Articular chondrocyte of knee joint (primary cell): ENCODE data around the gene IFITM1. TPM values are rescaled to one million over a fixed set of nuclear protein-coding genes. Genes with fewer than 3 reads are reported as not detected.

Experiments
- small RNA-seq: library from RNA; depleted of rRNA; stranded (forward); fragments of <200 nt; gene quantifications from one replicate; pipeline ENCODE3, GENCODE V24; 2012
- total RNA-seq: library from RNA; depleted of rRNA; stranded (reverse); fragments of >200 nt; gene quantifications from 2 replicates; pipeline ENCODE4 v1.2.3, GENCODE V29; 2012

The IFITM1 gene
- 44.9 and 51.7 TPM in 2 replicates for total RNA-seq

DNA sequence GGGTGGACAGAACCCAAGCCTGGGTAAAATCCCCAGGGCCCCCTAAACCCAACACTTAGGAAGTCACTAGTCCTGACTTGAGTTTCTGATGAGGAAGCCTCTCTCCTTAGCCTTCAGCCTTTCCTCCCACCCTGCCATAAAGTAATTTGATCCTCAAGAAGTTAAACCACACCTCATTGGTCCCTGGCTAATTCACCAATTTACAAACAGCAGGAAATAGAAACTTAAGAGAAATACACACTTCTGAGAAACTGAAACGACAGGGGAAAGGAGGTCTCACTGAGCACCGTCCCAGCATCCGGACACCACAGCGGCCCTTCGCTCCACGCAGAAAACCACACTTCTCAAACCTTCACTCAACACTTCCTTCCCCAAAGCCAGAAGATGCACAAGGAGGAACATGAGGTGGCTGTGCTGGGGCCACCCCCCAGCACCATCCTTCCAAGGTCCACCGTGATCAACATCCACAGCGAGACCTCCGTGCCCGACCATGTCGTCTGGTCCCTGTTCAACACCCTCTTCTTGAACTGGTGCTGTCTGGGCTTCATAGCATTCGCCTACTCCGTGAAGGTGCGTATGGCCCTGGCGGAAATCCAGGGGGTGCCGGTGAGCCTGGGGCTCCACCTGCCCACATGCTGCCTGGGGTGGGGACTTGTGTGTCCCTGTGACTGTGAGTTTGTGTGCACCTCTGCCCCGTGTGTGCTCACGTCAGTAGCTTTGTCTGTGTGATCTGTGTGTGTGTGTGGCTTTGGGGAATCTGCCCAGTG lies at the start of gene IFITM1:
IFITM1 (plus strand) TSS at position 254 of the 767 bp plus-strand sequence; CDS start at position 385, 131 bp downstream.

DNA sequence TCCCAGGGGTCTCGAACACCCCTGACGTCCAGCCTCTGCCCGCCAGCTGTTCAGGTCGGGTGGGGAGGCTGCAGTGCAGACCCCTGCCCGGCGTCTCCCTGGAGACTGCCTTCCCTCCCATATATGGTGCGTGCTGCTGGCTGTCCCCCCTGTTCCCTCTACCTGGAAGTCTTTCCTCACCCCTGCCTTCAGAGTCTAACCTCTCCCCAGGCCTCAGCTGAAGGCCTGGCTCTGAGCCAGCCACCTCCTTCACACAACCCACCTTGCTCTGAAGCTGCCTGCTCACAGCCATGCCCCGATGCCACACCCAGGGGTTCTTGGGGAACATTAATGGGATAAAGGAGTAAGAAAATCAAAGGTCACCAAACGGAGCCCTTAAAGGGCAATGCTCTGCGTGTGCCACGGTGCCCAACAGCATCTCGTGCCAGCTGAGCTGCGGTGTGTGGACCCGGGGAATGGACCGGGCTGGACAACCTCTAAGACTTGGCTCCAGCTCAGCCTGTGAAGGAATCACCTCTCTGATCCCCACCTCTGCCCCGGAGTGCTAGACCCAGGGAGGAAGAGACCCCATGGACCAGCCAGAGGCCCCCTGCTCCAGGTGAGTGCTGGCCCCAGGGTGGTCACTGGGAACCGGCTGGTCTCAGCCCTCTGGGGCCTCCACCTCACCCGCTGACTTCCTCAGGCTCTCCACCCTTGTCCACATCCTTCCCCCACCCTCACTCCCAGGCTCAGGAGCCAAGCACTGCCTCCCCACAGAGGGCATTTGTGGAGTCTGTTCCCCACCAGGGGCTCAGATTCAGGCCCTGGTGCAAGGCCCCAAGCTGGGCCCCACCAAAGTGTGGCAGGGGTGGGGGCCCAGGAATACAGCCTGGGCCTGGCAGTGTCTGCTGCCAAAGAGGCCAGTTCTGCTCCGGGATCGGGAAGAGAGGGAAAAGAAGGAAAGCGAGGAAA lies 35.6 kb upstream of the IFITM1 start, which contains the start of gene NLRP6:
NLRP6 (plus strand) TSS at position 407 of the 951 bp plus-strand sequence; CDS start at position 570, 163 bp downstream.

DNA sequence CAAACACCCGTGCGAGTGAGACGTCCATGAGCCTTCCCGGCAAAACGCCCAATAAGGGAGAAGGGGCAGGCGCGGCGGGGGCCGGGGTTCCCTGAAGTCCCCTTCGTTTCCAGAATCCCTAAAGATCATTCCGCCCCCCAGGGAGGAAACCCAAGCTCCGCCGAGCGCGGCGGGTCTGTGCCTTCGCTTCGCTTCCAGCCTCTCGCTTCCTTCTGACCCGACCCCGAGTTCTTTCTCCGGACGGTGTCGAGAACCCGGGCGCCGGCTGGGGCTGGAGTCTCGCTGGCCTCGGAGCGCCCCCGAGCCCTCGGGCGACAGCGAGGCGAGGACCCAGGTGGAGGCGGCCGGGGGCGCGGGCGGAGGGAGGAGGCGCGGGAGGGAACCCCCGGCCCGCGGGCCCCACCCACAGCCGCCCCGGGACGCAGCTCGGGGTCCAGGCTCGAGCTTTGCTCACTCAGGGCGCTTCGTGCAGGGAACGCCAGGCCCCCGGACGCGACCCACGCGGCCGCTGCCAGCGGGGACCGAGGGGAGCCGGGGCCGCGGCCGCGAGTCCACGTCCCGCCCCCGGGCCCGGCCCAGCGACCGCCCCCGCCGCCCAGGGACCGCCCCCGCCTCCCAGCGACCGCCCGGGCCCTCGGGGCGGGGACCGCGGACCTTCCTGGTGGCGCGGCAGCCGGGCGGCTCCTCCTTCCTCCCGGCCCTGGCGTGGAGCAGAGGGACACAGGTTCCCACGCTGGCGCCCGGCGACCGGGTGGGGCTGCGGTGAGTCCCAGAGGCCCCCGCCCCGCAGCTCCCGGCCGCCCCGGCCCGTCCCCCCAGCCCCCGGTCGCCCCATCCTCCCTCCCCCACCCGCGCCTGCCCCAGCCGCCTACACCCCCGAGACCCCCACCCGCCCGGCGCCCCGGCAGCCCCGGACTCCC lies 25.1 kb upstream of the IFITM1 start, which contains the start of gene PGGHG:
PGGHG (plus strand) TSS at position 649 of the 920 bp plus-strand sequence. CDS start 691 bp downstream, outside the sequence.

DNA sequence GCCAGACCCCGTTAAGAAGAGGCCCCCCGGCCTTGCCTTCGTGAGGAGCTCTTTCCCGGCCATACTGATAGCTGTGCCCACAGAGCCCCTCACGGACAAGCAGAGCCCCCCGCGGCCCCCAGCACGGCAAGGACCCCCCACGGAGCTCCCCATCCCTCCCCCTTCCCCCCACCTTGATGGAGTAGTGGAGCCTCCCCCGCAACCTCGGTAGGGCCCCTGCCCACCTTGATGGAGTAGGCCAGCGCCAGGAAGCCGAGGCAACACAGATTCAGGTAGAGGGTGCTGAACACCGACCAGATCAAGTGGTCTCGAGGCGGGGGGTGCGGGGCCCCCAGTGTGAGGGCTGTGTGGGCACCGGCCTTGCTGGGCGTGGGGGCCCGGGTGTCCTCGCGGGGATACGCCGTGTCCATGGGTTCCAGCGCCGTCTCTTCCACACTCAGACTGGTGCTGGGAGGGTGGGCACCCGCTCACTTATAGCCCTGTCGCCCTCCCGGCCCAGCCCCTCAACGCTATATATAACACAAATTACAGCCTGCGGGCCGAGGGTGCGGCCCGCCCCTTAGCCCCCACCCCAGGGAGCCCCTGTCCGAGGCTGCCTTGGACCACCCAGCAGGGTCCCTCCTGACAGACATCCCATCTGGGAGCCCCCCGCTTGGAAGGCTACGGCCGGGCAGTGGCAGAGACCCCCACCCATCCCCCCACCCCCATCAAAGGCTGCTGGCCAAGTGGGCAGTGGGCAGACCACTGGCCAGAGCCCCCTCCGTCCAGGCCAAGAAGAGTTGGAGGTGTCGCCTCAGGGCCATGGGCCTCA lies 14.6 kb upstream of the IFITM1 start, which contains the start of gene IFITM5:
IFITM5 (minus strand) TSS at position 446 of the 811 bp plus-strand sequence; CDS start at position 410, 36 bp downstream.

DNA sequence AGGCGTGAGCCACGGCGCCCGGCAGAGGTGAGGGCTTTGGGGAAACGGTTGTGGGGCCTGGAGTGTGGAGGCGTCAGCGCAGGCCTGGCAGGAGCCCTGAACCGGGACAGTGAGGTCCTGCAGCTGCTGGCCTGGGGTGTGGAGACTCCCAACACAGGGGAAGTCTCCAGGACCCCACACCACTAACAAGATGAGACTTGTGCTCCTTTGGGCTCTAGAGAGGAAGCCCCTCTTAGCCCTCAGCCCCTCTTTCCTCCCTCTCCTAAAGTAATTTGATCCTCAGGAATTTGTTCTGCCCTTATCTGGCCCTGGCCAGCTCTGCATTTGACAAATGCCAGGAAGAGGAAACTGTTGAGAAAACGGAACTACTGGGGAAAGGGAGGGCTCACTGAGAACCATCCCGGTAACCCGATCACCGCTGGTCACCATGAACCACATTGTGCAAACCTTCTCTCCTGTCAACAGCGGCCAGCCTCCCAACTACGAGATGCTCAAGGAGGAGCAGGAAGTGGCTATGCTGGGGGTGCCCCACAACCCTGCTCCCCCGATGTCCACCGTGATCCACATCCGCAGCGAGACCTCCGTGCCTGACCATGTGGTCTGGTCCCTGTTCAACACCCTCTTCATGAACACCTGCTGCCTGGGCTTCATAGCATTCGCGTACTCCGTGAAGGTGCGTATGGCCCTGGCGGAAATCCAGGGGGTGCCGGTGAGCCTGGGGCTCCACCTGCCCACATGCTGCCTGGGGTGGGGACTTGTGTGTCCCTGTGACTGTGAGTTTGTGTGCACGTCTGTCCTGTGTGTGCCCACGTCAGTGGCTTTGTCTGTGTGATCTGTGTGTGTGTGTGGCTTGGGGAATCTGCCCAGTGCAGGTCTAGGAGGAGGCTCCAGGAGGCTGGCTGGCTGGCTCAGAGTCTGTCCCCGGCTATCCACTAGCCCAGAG lies 5.8 kb upstream of the IFITM1 start, which contains the start of gene IFITM2:
IFITM2 (plus strand) TSS at position 51 of the 943 bp plus-strand sequence; CDS start at position 428, 377 bp downstream.

Small RNAs within 50 kb of the gene (small RNA-seq; reads per million reads assigned to genes)
- gene AC136475.6, result not detected

Other genes with a start within 250 kb of the IFITM1 start
- gene SCGB1C1, start 121.0 kb upstream of the IFITM1 start, total RNA-seq, result not detected in 2 replicates
- 22.0 and 23.9 TPM in 2 replicates for gene BET1L, start 106.6 kb upstream of the IFITM1 start, total RNA-seq
- gene RIC8A, start 106.3 kb upstream of the IFITM1 start, total RNA-seq, result 103 and 136 TPM in 2 replicates
- gene SIRT3, start 77.7 kb upstream of the IFITM1 start, total RNA-seq, result 9.3 and 10.9 TPM in 2 replicates
- gene PSMD13, start 77.1 kb upstream of the IFITM1 start, total RNA-seq, result 97.3 and 112 TPM in 2 replicates
- not detected in 2 replicates for gene NLRP6, start 35.6 kb upstream of the IFITM1 start, total RNA-seq
- 7.0 and 11.0 TPM in 2 replicates for gene PGGHG, start 24.9 kb upstream of the IFITM1 start, total RNA-seq
- gene IFITM5, start 14.5 kb upstream of the IFITM1 start, total RNA-seq, result not detected in 2 replicates
- gene IFITM2, start 6.2 kb upstream of the IFITM1 start, total RNA-seq, result 63.3 and 122 TPM in 2 replicates
- gene IFITM3, start 6.8 kb downstream of the IFITM1 start, total RNA-seq, result 103 and 138 TPM in 2 replicates
- 0.52 and 0.65 TPM in 2 replicates for gene B4GALNT4, start 55.5 kb downstream of the IFITM1 start, total RNA-seq
- 0.52 and 1.2 TPM in 2 replicates for gene PKP3, start 80.2 kb downstream of the IFITM1 start, total RNA-seq
- gene SIGIRR, start 101.0 kb downstream of the IFITM1 start, total RNA-seq, result 14.0 and 19.3 TPM in 2 replicates
- gene ANO9, start 128.0 kb downstream of the IFITM1 start, total RNA-seq, result not detected in 2 replicates
- gene PTDSS2, start 136.2 kb downstream of the IFITM1 start, total RNA-seq, result 23.2 and 24.0 TPM in 2 replicates
- 292 and 316 TPM in 2 replicates for gene RNH1, start 193.2 kb downstream of the IFITM1 start, total RNA-seq
- gene HRAS, start 221.5 kb downstream of the IFITM1 start, total RNA-seq, result 27.3 and 34.6 TPM in 2 replicates
- 0.54 and 0.91 TPM in 2 replicates for gene LRRC56, start 223.5 kb downstream of the IFITM1 start, total RNA-seq
- gene LMNTD2, start 246.7 kb downstream of the IFITM1 start, total RNA-seq, result 0.26 and 0.32 TPM in 2 replicates
- gene RASSF7, start 246.9 kb downstream of the IFITM1 start, total RNA-seq, result 2.2 and 7.2 TPM in 2 replicates